ENCODE results near the gene CDK5R2.

CDK5R2 gene

GRCh38 chr2:218988164-218988563 lies 28.7 kb downstream of the CDK5R2 start:
- no peak for DNase-seq (ENCODE audit: low spot score)

GRCh38 chr2:218988650-218989049 lies 29.2 kb downstream of the CDK5R2 start:
- DNase-seq (ENCODE audit: low spot score), result no peak

GRCh38 chr2:218990052-218990451 lies 30.6 kb downstream of the CDK5R2 start:
- DNase-seq (ENCODE audit: low spot score), result no peak

GRCh38 chr2:218990612-218991011 lies 31.1 kb downstream of the CDK5R2 start:
- no peak for DNase-seq (ENCODE audit: low spot score)

- DNase-seq (ENCODE audit: low spot score), result no peak
Observed at GRCh38 chr2:218991674-218992168, 32.3 kb downstream of the CDK5R2 start.

- DNase-seq (ENCODE audit: low spot score), result no peak
Observed at GRCh38 chr2:218992196-218992595, 32.7 kb downstream of the CDK5R2 start.

GRCh38 chr2:218992703-218993344 lies 33.4 kb downstream of the CDK5R2 start:
- DNase-seq (ENCODE audit: low spot score), result no peak

- DNase-seq (ENCODE audit: low spot score), result no peak
Observed at GRCh38 chr2:218993345-218994315, 34.2 kb downstream of the CDK5R2 start, which contains the start of gene CRYBA2. TSS of gene CRYBA2 (minus strand) at chr2:218993422. CDS start at chr2:218993176, 246 bp downstream.

- DNase-seq (ENCODE audit: low spot score), result no peak
Observed at GRCh38 chr2:218995561-218995960, 36.1 kb downstream of the CDK5R2 start.

GRCh38 chr2:218995972-218996711 lies 36.7 kb downstream of the CDK5R2 start:
- DNase-seq (ENCODE audit: low spot score), result peak; percentile 71

- DNase-seq (ENCODE audit: low spot score), result no peak
Observed at GRCh38 chr2:218996937-218997336, 37.5 kb downstream of the CDK5R2 start.

GRCh38 chr2:218997731-218998130 lies 38.3 kb downstream of the CDK5R2 start:
- DNase-seq (ENCODE audit: low spot score), result no peak

- DNase-seq (ENCODE audit: low spot score), result no peak
Observed at GRCh38 chr2:218998414-218999002, 39.0 kb downstream of the CDK5R2 start.

GRCh38 chr2:218999021-218999880 lies 39.8 kb downstream of the CDK5R2 start:
- no peak for DNase-seq (ENCODE audit: low spot score)

- DNase-seq (ENCODE audit: low spot score), result no peak
Observed at GRCh38 chr2:218999881-219000568, 40.6 kb downstream of the CDK5R2 start.

GRCh38 chr2:219000569-219000960 lies 41.1 kb downstream of the CDK5R2 start:
- DNase-seq (ENCODE audit: low spot score), result no peak

GRCh38 chr2:219001100-219001576 lies 41.7 kb downstream of the CDK5R2 start:
- no peak for DNase-seq (ENCODE audit: low spot score)

GRCh38 chr2:219001577-219002394 lies 42.3 kb downstream of the CDK5R2 start:
- DNase-seq (ENCODE audit: low spot score), result no peak
